NCI-H748 (cell line): Measurements from ENCODE around the gene VPS33B.
A peak's percentile ranks its signal among the peaks of the same experiment; 100 is the strongest.
"Not testable (repeated sequence)": the region's sequence is repeated elsewhere in the genome, so short reads cannot be mapped to it uniquely, and the experiment has no call there.

ENCODE experiments used
- DNase-seq: peaks from one replicate; lab custom pipeline; 2025; ENCODE audit not compliant: unreplicated experiment; lab: John Stamatoyannopoulos, UW

Gene VPS33B

GRCh38 chr15:91032919-91033803, 10.8 kb upstream of the VPS33B start:
- DNase-seq: peak; percentile 85

GRCh38 chr15:91031796-91032195, 9.4 kb upstream of the VPS33B start:
- no peak for DNase-seq

GRCh38 chr15:91027677-91028076, 5.3 kb upstream of the VPS33B start:
- DNase-seq: no peak

GRCh38 chr15:91023720-91024119, 1.3 kb upstream of the VPS33B start:
- DNase-seq: no peak

- no peak for DNase-seq
Observed at GRCh38 chr15:91022832-91023129, 387 bp upstream of the VPS33B start.

GRCh38 chr15:91021516-91022074, 799 bp downstream of the VPS33B start:
- DNase-seq: peak; percentile 49

GRCh38 chr15:91018158-91018557, 4.2 kb downstream of the VPS33B start:
- DNase-seq: no peak

- no peak for DNase-seq
Observed at GRCh38 chr15:91017716-91018115, 4.7 kb downstream of the VPS33B start.

GRCh38 chr15:91013701-91014100, 8.7 kb downstream of the VPS33B start:
- DNase-seq: not testable (repeated sequence)

GRCh38 chr15:91007266-91007665, 15.1 kb downstream of the VPS33B start:
- no peak for DNase-seq

GRCh38 chr15:91001209-91001608, 21.2 kb downstream of the VPS33B start:
- DNase-seq: no peak

GRCh38 chr15:90998737-90999136, 23.7 kb downstream of the VPS33B start:
- no peak for DNase-seq

GRCh38 chr15:90994417-90995311, 27.7 kb downstream of the VPS33B start, which contains the start of gene PRC1:
TSS of gene PRC1 (minus strand) at chr15:90994535. CDS start at chr15:90994417, 118 bp downstream.
- peak; percentile 97 for DNase-seq

GRCh38 chr15:90994059-90994416, 28.4 kb downstream of the VPS33B start:
- DNase-seq: peak; percentile 11

GRCh38 chr15:90991587-90992285, 30.7 kb downstream of the VPS33B start:
- DNase-seq: no peak

GRCh38 chr15:90990446-90990845, 31.9 kb downstream of the VPS33B start:
- no peak for DNase-seq

- no peak for DNase-seq
Observed at GRCh38 chr15:90989040-90989768, 33.2 kb downstream of the VPS33B start.

GRCh38 chr15:90988296-90988695, 34.1 kb downstream of the VPS33B start:
- DNase-seq: no peak

- no peak for DNase-seq
Observed at GRCh38 chr15:90987561-90988141, 34.7 kb downstream of the VPS33B start.
